Embryonic facial prominence (tissue), 1 donor: ENCODE results near the gene RBBP5.

Source experiments
- DNase-seq: peaks from one replicate; pipeline ENCODE4 v3.0.0-alpha.2; 2016; ENCODE audit errors: extremely low spot score

Gene RBBP5

GRCh38 chr1:205074513-205074912, 47.3 kb downstream of the RBBP5 start:
- no peak for DNase-seq

GRCh38 chr1:205074084-205074483, 47.7 kb downstream of the RBBP5 start:
- DNase-seq = no peak

GRCh38 chr1:205073511-205073910, 48.3 kb downstream of the RBBP5 start:
- DNase-seq = no peak

GRCh38 chr1:205072881-205073280, 48.9 kb downstream of the RBBP5 start:
- no peak for DNase-seq

GRCh38 chr1:205072286-205072685, 49.5 kb downstream of the RBBP5 start:
- DNase-seq = no peak

- no peak for DNase-seq
These were observed 50.0 kb downstream of the RBBP5 start for GRCh38 chr1:205071801-205072200.

- DNase-seq = no peak
These were observed 50.8 kb downstream of the RBBP5 start for GRCh38 chr1:205071028-205071409.

- no peak for DNase-seq
These were observed 52.2 kb downstream of the RBBP5 start for GRCh38 chr1:205069371-205070125.

GRCh38 chr1:205068457-205069040, 53.2 kb downstream of the RBBP5 start:
- DNase-seq = no peak

- DNase-seq = no peak
These were observed 53.8 kb downstream of the RBBP5 start for GRCh38 chr1:205068001-205068400.

GRCh38 chr1:205067031-205067430, 54.7 kb downstream of the RBBP5 start:
- no peak for DNase-seq

- no peak for DNase-seq
These were observed 55.5 kb downstream of the RBBP5 start for GRCh38 chr1:205066141-205066818.

GRCh38 chr1:205065666-205066065, 56.1 kb downstream of the RBBP5 start:
- no peak for DNase-seq

- no peak for DNase-seq
These were observed 56.9 kb downstream of the RBBP5 start for GRCh38 chr1:205064741-205065316.

GRCh38 chr1:205064301-205064700, 57.5 kb downstream of the RBBP5 start:
- no peak for DNase-seq

- no peak for DNase-seq
These were observed 58.9 kb downstream of the RBBP5 start for GRCh38 chr1:205062895-205063294.

GRCh38 chr1:205062319-205062718, 59.5 kb downstream of the RBBP5 start:
- DNase-seq = no peak

GRCh38 chr1:205061665-205062069, 60.1 kb downstream of the RBBP5 start:
- DNase-seq = peak; percentile 70

- DNase-seq = no peak
These were observed 60.6 kb downstream of the RBBP5 start for GRCh38 chr1:205061227-205061626.

- no peak for DNase-seq
These were observed 61.0 kb downstream of the RBBP5 start for GRCh38 chr1:205060746-205061145.

- DNase-seq = no peak
These were observed 62.1 kb downstream of the RBBP5 start for GRCh38 chr1:205059660-205060059.

- no peak for DNase-seq
These were observed 62.9 kb downstream of the RBBP5 start for GRCh38 chr1:205058853-205059252.
